ENCODE data around the gene CELF5.

DNA sequence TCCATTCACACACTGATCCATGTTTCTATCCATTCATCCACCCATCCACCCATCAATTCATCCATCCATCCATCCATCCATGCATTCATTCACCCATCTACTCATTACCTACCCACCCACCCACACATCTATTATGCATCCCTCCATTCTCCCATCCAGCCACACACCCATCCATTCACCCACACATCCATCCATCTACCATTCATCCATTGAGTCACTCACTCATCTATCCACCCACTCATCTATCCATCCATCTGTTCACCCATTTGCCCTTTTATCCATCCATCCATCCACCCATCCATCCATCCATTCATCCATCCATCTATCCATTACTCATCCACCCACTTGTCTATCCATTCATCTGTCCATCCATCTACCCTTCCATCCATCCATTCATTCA lies 30.1 kb downstream of the CELF5 start:
- TF ChIP-seq, protein P1, sequence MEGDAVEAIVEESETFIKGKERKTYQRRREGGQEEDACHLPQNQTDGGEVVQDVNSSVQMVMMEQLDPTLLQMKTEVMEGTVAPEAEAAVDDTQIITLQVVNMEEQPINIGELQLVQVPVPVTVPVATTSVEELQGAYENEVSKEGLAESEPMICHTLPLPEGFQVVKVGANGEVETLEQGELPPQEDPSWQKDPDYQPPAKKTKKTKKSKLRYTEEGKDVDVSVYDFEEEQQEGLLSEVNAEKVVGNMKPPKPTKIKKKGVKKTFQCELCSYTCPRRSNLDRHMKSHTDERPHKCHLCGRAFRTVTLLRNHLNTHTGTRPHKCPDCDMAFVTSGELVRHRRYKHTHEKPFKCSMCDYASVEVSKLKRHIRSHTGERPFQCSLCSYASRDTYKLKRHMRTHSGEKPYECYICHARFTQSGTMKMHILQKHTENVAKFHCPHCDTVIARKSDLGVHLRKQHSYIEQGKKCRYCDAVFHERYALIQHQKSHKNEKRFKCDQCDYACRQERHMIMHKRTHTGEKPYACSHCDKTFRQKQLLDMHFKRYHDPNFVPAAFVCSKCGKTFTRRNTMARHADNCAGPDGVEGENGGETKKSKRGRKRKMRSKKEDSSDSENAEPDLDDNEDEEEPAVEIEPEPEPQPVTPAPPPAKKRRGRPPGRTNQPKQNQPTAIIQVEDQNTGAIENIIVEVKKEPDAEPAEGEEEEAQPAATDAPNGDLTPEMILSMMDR (IDR thresholded peaks at IDR 0.05): no peak
- TF ChIP-seq POLR2A (IDR thresholded peaks at IDR 0.05): no peak

Measured in right lobe of liver (tissue), 4 donors.